HG02642 (cell line): ENCODE measurements around the gene ARPC4.

ENCODE experiments used
- ATAC-seq: cut with Tn5 transposase; IDR thresholded peaks from one replicate; pipeline ENCODE4 v1.9.1; 2021; ENCODE audit warnings: mild to moderate bottlenecking; ENCODE audit not compliant: unreplicated experiment, poor library complexity

ARPC4 gene

DNA sequence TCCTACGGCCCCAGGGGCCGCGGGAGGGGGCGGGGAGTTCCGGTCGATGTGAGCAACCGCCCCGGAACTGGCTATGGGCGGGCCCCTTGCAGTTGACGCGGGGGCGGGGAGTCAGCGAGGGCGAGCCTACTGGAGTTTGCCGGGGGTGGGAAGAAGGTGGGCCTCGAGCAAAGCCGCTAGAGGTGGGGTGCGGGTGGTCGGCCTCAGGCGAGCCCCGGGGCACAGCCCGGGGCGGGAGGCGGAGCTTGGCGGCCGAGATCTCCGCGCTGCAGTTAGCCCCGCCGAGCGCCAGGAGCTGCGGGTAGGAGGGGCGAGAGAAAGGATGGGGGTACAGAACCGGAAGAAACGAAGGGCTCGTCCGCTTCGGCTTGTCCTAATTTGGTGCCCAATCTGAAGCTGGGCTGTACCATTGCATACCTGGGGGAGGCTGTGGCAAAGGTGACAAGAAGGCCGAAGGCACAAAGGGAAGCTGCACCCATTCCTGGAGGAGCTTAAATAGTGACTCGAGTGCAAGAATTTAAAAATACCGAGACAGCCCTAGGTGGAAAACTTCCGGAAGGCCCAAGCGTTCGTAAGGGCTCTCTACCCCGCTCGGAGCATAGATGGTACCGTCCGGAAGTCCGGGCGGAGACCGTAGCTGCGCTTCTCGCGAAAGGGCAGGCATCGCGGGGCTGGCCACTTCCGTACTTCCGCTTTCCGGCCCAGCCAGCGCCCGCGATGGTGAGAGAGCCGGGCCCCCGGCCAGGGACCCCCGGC lies at the start of gene ARPC4, which contains the start of gene TADA3:
Gene ARPC4, plus strand, starts transcription at position 678 of the 756 bp plus-strand sequence. Its CDS starts 40 bp downstream, at position 718.
Gene TADA3, minus strand, starts transcription at position 69 of the 756 bp plus-strand sequence. CDS start 1,007 bp downstream, outside the sequence.
- ATAC-seq: peak; percentile 85

DNA sequence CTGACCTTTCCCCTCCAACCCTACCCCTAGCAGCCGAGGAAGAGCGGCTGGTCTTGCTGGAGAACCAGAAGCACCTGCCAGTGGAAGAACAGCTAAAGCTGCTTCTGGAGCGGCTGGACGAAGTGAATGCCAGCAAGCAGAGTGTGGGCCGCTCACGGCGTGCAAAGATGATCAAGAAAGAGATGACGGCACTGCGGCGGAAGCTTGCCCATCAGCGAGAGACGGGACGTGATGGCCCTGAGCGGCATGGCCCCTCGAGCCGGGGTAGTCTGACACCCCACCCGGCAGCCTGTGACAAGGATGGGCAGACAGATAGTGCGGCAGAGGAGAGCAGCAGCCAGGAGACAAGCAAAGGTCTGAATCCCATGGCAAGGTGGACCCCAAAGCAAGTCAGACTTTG lies 49.3 kb upstream of the ARPC4 start:
- no peak for ATAC-seq

DNA sequence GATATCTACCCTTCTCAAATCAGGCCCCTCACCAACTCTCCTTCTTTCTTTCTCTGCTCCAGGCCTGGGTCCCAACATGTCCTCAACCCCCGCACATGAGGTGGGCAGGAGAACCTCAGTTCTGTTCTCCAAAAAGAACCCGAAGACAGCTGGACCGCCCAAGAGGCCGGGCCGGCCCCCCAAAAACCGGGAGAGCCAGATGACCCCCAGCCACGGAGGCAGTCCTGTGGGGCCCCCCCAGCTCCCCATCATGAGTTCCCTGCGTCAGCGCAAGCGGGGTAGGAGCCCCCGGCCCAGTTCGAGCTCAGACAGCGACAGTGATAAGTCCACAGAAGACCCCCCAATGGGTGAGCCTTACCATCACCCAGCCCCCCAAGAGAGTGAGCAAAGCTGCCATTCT lies 48.7 kb upstream of the ARPC4 start:
- no peak for ATAC-seq

DNA sequence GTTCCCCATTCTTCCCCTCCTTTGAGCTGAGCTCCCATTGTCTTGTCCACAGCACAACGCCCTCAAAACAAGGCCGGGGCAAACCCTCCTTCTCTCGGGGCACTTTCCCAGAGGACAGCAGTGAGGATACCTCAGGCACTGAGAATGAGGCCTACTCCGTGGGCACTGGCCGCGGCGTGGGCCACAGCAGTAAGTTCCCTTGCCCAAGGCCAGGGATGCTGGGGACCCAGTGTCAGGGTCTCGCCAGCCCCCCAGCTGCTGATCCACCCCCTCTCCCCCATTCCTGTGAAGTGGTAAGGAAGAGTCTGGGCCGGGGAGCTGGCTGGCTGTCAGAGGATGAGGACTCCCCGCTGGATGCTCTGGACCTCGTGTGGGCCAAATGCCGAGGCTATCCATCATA lies 47.4 kb upstream of the ARPC4 start:
- ATAC-seq: no peak

DNA sequence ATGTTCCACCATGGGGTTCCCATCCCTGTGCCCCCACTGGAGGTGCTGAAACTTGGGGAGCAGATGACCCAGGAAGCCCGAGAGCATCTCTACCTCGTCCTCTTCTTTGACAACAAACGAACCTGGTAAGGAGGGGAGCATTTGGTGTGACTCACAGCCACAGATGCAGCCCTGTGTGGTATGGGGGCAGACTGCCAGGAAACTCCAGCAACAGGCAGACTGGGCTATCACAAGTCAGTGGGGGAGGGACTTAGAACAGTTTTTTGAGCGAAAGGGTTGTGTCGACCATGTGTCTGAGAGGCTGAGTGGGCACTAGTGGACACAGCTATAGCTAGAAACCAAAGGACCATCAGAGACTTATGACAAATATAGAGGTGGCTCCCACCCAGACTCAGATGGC lies 46.6 kb upstream of the ARPC4 start:
- ATAC-seq: no peak

DNA sequence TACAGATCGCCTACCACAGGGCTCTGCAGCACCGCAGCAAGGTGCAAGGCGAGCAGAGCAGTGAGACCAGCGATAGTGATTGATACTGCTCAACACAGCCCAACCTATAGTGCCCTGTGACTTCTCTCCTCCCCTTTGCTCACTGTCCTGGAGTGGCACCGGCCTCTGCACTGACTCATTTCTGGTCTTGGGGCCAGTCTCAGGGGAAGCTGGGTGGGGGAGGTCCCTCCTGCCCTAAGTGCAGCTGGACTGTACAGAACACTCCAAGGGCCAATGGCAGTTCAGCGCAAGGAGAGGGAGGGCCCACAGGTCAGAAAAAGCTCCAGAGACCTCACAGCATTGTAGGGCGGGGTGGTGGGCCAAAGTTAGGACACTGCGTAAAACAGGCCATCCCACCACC lies 45.6 kb upstream of the ARPC4 start:
- no peak for ATAC-seq

DNA sequence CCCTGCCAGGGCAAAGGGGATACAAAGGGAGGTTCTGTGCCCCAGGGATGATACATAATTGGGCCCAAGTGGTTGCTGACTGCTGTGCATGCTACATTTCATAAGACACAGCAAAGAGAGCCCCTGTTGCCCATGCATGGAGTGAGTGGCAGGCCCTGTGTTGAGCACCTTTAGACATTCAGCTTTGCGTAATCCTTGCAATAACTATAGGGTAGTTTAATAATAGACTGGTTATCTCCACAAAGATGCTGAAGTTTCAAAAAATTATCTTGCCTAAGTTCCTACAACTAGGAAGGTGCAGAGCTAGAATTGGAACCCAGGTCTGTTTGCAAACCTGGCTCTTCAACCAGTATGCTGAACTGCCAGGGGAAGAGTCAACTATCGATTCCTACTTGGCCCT lies 44.9 kb upstream of the ARPC4 start:
- no peak for ATAC-seq

DNA sequence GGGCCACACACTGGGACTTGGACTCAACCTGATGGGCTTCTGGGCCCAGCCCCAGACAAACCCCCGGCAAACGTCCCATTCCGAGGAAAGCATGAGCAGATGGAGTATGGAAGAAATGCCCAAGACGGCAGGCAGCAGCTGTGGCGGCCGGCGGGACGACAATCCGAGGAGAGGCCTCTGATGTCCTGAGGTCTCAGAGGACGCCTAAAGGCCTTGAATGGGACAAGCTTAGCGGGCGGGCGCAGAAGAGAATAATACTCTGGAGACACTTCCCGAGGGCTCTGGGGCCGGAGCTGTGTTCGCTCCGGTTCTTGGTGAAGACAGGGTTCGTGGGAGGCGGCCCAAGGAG lies 43.6 kb upstream of the ARPC4 start:
- no peak for ATAC-seq

DNA sequence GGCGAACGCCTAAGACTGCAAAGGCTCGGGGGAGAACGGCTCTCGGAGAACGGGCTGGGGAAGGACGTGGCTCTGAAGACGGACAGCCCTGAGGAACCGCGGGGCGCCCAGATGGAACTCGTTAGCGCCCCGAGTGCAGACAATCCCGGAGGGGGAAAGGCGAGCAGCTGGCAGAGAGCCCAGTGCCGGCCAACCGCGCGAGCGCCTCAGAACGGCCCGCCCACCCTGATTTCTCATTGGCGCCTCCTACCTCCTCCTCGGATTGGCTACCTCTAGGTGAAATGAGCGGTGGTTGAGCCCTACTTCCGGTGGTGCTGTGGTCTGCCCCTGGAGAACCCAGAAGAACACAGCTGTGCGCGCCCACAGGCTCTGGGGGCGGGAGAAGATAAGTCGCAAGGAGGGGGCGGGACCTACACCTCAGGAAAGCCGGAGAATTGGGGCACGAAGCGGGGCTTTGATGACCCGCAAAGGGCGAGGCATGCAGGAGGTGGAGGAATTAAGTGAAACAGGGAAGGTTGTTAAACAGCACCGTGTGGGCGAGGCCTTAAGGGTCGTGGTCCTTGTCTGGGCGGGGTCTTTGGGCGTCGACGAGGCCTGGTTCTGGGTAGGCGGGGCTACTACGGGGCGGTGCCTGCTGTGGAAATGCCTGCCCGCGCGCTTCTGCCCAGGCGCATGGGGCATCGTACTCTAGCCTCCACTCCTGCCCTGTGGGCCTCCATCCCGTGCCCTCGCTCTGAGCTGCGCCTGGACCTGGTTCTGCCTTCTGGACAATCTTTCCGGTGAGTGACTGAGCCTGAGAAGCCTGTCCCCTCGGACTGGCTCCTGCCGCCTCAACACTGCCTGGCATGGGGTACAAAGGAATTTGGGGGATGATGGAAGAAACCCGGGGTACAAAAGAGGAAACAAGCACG lies 43.0 kb upstream of the ARPC4 start, which contains the start of gene OGG1:
Gene OGG1, plus strand, starts transcription at position 308 of the 911 bp plus-strand sequence. Its CDS starts 335 bp downstream, at position 643.
- peak; percentile 91 for ATAC-seq

DNA sequence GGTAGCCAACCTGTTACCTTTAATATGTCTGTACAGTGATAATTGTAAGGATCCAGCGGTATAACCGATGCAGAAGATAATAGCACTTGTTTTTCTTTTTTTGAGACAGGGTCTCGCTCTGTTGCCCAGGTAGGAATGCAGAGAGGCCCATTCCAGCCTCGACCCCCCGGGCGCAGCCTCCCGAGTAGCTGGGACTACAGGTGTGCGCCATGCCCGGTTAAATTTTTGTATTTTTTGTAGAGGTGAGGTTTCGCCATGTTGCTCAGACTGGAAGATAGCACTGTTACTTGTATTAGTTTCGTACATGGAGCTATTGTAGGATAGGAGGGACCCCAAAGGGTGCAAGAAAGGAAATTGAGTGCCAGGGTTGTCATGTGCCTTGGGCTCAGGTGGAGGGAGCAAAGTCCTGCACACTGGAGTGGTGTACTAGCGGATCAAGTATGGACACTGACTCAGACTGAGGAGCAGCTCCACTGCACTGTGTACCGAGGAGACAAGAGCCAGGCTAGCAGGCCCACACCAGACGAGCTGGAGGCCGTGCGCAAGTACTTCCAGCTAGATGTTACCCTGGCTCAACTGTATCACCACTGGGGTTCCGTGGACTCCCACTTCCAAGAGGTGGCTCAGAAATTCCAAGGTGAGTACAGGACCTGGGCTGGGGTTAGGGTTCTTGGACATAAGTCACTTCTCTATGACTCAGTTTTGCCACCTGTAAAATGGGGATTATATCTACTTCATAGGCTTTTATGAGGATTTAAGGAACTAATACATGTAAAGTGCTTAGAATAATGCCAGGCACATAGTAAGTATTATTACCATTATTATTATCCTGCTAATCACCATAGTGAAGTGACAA lies 42.1 kb upstream of the ARPC4 start:
- ATAC-seq: no peak

DNA sequence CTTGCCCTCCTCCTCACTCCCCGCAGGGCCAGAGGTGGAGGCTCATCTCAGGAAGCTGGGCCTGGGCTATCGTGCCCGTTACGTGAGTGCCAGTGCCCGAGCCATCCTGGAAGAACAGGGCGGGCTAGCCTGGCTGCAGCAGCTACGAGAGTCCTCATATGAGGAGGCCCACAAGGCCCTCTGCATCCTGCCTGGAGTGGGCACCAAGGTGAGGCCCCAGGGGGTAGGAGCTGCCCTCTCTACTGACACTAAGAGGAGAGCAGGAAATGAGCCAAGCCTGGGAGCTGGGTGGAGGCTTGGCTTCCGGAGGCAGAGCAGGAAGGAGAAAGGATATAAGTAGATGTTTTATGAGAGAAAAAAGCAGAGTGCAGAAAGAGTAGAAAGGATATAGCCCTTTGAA lies 38.2 kb upstream of the ARPC4 start:
- ATAC-seq: no peak

DNA sequence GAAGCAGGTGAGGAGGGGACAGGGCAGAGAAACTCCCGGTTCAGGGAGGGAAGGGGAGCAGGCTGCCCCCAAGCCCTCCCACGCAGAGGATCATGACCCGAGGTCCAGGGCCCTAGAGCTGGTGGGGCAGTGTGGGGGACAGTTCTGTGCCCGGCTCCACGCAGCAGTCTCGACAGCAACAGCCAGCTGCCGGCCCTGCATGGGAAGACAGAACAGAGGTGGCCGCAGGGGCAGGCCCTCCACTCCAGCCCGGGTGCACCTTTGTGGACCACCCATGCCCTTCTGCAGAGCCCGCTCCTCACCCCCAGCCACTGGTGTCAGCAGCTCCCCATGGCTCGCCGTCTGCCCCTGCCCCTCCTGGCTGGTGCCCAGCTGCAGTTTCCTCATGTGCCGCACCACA lies 35.5 kb upstream of the ARPC4 start:
- ATAC-seq: no peak

DNA sequence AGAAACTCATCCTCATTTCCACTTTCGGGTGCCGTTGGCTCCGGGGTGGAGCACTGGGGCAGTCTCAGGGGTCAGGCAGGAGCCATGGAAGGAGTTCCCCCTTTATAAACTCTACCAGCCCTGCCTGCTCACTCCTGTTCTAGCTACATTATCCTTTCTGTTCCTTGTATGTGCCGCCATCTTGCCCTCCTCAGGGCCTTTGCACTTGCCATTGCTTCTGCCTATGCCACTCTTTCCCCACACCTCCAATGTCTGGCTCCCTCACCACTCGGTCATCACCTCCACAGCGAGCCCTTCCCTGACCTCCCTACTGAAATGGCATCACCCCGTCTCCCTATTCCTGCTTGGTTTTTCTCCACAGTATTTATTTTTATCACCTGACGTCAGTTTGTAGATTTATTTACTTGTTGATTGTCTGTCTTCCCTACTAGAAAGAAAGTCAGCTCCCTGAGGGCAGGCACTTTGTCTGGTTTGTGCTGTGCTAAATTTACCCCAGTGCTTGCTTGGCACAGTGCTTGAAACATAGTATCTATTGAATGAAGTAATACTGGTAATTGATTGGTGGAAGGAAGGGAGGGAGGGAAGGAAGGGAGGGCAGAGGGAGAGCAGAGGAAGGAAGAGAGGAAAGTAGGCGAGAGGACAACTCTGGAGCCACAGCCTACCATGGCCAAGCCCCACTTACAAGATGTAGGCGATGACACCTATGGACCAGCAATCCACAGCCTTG lies 31.9 kb upstream of the ARPC4 start:
- no peak for ATAC-seq

DNA sequence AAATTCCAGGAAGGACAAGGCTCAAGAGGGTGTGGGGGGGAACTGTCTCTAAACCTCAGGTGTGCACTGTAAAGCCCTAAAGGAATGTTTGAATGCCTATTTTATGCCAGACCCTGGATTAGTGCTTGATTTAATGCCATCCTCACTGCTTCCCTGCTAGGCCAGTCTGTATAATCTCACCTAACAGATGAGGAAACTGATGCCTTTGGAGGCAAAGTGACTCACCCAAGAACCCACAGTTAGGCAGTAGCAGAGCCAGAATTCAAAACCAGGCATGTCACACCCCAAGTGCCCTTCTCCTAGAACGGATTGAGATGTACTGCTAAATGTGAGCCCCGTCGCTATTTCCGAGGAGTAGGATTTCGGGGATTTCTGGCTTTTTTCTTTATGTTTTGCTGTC lies 31.0 kb upstream of the ARPC4 start:
- ATAC-seq: no peak

DNA sequence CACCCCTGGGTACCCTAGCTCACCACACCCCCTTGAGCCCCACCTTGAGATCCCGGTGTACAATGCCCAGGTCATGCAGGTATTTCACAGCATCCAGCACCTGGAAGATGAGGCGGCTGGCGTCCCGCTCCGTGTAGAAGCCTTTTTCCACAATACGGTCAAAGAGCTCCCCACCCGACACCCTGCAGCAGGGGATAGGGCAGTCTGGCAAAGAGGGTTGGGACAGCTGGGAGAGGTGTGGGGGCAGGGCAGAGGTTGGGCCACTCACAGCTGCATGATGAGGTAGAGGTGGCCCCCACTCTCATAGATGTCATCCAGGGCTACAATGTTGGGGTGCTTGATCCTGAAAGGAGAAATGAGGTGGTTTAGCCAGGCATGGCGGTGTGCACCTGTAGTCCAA lies 30.0 kb upstream of the ARPC4 start:
- no peak for ATAC-seq

DNA sequence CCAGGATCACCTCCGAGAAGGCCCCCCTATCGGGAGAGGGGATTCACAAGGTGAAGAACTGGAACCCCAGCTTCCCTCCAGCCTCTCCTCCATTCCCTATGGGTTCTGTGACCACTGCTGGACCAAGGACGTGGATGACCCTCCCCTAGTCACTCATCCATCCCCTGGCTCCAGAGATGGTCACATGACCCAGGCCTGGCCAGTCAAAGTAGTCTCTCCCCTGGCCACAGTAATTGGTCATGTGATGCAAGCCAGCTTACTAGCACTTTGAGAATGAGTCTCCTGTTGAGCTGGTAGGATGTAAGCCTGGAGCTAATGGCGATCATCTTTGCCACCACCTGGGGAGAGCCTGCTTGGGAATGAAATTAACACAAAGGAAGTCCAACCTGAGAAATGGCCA lies 27.0 kb upstream of the ARPC4 start:
- no peak for ATAC-seq

DNA sequence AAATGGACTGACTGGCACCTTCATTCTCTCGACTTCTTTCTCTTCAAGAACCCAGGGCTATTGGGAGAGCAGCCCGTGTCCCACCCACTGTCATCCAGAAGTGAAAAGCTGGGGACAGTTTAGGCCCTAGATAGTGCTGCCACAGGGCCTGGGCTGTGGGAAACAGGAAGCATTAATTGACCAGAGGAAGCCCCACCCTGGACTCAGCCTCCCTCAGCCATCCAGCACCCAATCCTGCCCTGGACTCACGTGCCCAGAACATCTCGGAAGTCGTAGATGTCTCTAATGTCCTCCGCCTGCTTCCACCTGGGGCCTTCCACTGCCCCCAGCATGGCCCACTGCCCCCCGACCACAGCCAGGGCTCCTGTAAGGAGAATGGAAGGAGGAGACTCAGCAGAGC lies 25.5 kb upstream of the ARPC4 start:
- no peak for ATAC-seq

DNA sequence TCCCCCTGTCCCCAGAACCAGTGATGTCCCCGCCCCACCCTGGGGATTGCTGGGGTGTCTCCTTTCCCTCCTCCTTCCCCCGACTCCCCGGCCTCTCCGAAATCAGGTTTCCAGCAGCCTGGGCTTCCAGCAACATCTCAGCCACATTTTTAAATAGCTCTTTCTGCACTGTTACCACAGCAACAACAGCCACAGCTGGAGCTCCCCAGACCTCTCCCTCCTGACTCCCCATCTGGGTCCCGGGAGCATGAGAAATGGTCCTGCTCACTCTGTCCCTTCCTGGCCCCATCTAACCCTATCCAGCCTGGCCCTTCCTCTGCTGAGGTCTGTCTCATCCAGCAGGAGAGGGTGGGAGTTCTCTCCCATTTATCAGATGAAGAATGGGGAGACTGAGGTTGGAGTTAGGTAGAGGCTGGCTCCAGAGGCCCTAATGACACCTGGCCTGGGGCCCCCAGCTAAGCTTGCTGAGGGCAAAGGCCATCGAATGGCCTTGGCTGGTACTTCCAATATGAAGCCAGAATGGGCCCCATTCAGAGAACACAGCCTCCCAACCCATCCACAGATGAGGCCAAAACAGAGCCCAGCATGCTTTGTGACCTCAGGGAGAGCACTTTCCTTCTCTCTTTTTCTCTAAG lies 24.6 kb upstream of the ARPC4 start:
- no peak for ATAC-seq

DNA sequence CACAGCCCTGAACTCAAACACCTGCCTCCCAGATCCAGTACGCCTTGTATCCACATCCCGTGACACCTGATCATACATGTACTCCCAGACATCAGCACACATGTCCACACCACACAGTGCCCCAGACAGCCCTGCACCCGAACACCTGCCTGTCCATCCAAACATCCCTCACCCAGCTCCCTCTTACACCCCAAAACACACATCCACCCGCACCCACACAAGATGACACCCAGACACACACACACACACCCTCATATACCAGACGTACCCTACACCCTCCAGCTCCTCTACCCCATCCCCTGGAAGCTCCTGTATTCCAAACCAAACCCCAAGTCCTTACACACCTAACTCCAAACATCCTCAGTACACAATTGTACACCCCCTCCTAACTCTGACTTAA lies 23.9 kb upstream of the ARPC4 start:
- no peak for ATAC-seq
